Measurements from ENCODE around the gene PSEN1.

The PSEN1 gene

GRCh38 chr14:73258076-73258475, 121.8 kb downstream of the PSEN1 start:
- no peak for DNase-seq

GRCh38 chr14:73258845-73259611, 122.7 kb downstream of the PSEN1 start:
- no peak for DNase-seq

DNA sequence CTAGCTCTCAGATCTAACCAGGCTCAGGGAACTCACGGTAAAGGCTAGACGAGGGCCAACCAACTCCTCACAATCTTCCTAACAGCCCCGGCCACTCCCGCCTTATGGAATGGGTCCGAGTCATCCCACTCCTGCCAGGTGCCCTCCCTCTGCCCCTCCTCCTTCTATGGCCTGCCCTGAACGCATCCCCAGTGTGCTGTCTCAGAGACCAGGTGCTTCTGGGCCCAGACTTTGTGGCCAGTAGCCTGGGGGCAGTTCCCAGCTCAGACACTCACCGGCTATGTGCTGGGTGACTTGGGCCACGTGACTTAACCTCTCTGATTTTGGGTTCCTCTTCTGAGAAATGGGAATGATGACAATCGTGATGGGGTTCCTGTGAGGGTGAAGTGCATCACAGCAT, 123.5 kb downstream of the PSEN1 start:
- no peak for DNase-seq

DNA sequence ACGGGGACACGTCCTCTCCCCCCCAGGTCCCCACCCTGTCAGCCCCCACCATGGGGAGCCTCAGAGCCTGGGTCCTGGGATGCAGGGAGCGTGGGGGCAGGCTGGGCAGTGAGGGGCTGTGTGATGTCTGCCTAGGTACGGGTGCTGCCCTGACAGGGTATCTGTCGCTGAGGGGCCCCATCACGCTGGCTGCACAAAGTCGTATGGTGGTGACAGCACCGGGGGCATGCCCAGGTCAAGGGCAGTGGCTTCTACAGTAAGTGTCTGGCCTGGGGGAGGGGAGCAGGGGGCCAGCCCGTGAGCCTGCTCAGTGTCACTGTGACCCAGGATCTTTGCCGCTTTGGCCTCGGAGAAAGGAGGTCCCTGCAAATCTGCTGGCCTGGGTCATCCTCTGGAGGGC, 124.3 kb downstream of the PSEN1 start:
- no peak for DNase-seq

DNA sequence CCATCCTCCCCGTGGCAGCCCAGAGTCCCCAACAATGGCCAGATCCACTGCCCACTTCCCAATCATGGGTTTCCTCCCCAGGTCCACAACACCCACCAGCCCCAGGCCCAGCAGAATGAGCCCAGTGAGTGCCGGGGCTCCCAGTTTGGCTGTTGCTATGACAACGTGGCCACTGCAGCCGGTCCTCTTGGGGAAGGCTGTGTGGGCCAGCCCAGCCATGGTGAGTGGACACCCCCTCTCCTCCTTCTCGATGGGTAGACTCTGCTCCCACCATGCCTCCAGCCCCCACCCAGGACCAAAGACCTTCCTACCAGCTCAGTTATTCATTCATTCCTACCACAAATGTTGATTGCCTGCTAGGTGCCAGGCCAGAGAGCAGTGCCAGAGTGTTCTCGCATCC, 124.8 kb downstream of the PSEN1 start:
- DNase-seq, result no peak

DNA sequence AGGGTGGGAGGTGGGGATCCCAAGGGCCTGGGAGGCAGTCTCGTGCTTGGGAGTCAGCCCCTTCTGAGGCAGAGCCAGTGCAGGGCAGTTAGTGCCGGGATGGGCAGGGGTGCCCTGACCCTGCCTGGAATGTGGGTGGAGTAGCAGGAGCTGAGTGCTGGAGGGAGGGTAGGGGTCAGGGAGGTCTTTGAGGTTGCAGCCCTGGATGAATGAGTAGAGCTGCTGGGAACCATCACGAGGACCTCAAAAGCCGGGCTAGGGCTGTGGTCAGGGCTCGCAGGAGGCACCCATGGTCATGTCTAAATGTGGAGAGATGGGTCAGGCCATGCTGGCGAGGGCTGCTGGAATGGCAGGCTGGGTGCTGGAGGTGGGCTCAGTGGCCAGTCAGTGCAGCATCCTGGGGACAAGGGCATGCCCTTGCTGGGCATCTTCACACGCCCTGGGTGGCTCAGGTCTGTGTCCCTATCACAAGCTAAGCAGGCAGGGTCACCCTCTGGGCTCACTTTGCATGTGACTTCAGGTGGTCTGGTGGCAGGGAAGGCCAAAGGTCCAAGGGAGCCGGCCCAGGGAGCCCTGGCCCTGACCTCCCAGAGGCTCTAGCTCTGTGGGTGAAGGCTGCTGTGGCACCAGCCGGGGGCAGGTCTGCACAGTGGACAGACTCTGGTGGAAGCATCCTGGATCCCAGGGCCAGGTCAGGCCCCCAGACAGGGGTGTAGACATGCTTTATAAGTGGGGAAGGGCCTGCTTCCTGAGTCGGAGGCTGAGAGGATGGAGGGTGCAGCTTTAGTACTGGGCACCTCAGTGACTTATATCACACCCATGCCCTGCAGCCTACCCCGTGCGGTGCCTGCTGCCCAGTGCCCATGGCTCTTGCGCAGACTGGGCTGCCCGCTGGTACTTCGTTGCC, 125.5 kb downstream of the PSEN1 start:
- DNase-seq, result no peak

DNA sequence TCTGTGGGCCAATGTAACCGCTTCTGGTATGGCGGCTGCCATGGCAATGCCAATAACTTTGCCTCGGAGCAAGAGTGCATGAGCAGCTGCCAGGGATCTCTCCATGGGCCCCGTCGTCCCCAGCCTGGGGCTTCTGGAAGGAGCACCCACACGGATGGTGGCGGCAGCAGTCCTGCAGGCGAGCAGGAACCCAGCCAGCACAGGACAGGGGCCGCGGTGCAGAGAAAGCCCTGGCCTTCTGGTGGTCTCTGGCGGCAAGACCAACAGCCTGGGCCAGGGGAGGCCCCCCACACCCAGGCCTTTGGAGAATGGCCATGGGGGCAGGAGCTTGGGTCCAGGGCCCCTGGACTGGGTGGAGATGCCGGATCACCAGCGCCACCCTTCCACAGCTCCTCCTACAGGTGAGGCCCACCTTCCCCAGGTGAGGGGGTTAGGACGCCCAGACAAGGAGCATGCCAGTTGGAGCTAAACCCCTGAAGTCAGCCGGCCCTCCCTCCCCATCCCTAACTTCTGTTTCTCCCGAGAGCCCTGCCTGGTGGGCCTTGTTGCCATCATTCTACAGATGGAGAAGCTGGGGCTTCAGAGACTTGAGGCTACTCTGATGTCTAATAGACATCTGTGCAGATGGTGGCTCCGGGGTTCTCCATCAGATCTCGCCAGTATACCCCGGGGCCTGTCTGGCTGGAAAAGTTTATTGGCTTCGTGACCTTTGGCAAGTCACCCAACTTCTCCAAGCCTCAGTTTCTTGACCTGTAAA, 126.3 kb downstream of the PSEN1 start:
- no peak for DNase-seq

DNA sequence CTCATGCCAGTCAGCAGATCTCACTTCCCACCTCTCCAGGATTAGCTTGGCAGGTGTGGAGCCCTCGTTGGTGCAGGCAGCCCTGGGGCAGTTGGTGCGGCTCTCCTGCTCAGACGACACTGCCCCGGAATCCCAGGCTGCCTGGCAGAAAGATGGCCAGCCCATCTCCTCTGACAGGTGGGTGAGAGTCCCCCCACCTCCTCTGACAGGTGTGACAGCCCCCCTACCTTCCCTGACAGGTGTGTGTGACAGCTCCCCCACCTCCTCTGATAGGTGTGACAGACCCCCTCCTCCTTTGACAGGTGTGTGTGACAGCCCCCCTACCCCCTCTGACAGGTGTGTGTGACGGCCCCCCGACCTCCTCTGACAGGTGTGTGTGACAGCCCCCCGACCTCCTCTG, 127.3 kb downstream of the PSEN1 start:
- DNase-seq, result no peak

GRCh38 chr14:73264080-73264884, 128.0 kb downstream of the PSEN1 start:
- no peak for DNase-seq

- no peak for DNase-seq
Observed at GRCh38 chr14:73264885-73265720, 128.8 kb downstream of the PSEN1 start.

- DNase-seq, result no peak
Observed at GRCh38 chr14:73265721-73266046, 129.4 kb downstream of the PSEN1 start.

GRCh38 chr14:73266317-73266716, 130.0 kb downstream of the PSEN1 start:
- no peak for DNase-seq

DNA sequence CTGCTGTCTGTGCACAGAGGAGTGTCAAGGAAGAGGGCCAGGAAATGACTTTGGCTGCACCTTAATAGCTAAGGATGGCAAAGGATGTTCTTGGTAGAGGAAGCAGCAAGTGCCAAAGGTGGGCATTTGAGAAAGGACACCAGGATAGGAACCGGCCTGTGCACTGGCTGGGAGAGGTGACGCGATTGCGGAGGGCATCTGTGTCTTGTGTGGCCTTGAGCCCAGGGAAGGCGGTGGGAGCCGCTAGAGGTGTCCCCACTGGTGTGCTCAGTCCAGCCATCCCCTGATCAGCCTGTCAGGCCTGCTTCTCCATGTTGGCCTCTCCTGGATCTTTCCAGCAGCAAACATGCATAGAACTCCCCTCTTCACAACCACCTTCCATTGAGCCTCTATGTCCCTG, 131.2 kb downstream of the PSEN1 start:
- DNase-seq, result no peak

DNA sequence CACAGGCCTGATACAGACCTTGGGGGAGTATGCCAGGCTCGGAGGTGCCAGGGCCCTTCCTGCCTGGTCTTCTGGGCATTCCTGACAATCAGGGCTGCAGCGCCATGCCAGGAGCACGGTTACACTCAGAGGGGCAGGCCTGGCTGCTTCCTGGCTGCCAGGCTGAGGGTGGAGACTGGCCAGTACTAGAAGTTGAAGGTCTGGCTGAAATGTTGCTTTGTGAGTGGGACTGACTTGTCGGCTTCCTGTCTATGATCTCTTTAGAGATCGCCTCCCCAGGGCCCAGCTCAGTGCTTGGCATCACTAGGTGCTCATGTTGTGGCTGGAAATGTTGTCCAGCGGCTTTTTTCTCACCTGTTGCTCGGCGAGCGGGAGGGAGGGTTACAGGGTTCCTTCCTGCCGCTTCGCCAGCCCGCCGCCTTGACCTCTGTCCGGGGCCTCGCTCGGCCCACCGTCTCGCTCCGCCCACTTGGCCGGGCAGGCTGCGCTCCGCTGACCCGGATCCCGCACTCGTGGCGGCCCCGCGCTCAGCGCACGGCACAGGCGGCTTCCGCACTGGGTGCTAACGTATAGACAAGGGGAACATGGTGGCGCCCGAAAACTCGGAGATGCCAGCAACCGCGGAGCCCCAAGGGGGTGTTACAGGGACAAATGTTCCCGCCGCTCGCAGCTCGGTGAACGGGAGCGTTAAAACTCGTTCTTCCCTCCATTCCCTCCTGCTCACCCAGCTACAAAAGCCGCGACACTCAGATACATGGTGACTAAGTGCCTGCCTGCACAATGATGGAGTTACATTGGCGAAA, 133.6 kb downstream of the PSEN1 start:
- DNase-seq, result no peak

DNA sequence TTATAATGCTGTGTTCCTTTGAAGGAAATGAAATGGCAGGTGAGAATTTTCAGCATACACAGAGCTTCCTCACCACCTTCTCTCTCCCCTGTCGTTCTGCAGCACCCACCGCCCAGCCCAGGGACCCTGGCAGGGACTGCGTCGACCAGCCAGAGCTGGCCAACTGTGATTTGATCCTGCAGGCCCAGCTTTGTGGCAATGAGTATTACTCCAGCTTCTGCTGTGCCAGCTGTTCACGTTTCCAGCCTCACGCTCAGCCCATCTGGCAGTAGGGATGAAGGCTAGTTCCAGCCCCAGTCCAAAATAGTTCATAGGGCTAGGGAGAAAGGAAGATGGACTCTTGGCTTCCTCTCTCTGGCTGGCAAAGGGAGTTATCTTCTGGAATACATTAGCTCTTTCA, 136.1 kb downstream of the PSEN1 start:
- no peak for DNase-seq
